Measurements from ENCODE around the gene TH.

Gene TH

GRCh38 chr11:2140411-2141400 is 30.9 kb downstream of the TH start:
- no peak overlapping the region for H3K4me3 ChIP-seq (ENCODE audit: insufficient read depth, low read depth, low read length, poor library complexity, severe bottlenecking)
- no peaks in the 10 kb centered on the region for H3K36me3 ChIP-seq (ENCODE audit: control insufficient read depth, insufficient read depth, low read length)
- peaks cover 32% of the 10 kb centered on the region for H3K4me1 ChIP-seq (ENCODE audit: control insufficient read depth, insufficient read depth, low read length, poor library complexity, severe bottlenecking)
- peaks cover 72% of the 10 kb centered on the region for H3K27me3 ChIP-seq (replicated peaks; ENCODE audit: control insufficient read depth, insufficient read depth, low read length, poor library complexity, severe bottlenecking)
- no peak overlapping the region for H3K27ac ChIP-seq (ENCODE audit: insufficient read depth, low read length, poor library complexity, severe bottlenecking)
- no peaks in the 10 kb centered on the region for H3K9me3 ChIP-seq (ENCODE audit: control insufficient read depth, low read length)
- DNase-seq: no peak

GRCh38 chr11:2139621-2140337 is 31.8 kb downstream of the TH start:
- peaks cover 68% of the 10 kb centered on the region for H3K27me3 ChIP-seq (replicated peaks; ENCODE audit: control insufficient read depth, insufficient read depth, low read length, poor library complexity, severe bottlenecking)
- H3K27ac ChIP-seq (ENCODE audit: insufficient read depth, low read length, poor library complexity, severe bottlenecking): no peak overlapping the region
- no peak overlapping the region for H3K4me3 ChIP-seq (ENCODE audit: insufficient read depth, low read depth, low read length, poor library complexity, severe bottlenecking)
- DNase-seq: no peak
- no peaks in the 10 kb centered on the region for H3K36me3 ChIP-seq (ENCODE audit: control insufficient read depth, insufficient read depth, low read length)
- H3K4me1 ChIP-seq (ENCODE audit: control insufficient read depth, insufficient read depth, low read length, poor library complexity, severe bottlenecking): peaks cover 32% of the 10 kb centered on the region
- no peaks in the 10 kb centered on the region for H3K9me3 ChIP-seq (ENCODE audit: control insufficient read depth, low read length)

GRCh38 chr11:2139123-2139521 is 32.5 kb downstream of the TH start, which contains the start of gene IGF2:
Gene IGF2, minus strand, starts transcription at chr11:2139389. Its CDS starts 3,866 bp downstream, at chr11:2135523.
- Histone ChIP-seq H3K27me3 (replicated peaks; ENCODE audit: control insufficient read depth, insufficient read depth, low read length, poor library complexity, severe bottlenecking) (peaks cover 68% of the 10 kb centered on the region), H3K4me1 (ENCODE audit: control insufficient read depth, insufficient read depth, low read length, poor library complexity, severe bottlenecking) (peaks cover 28% of the 10 kb centered on the region), H3K36me3 (ENCODE audit: control insufficient read depth, insufficient read depth, low read length) (no peaks in the 10 kb centered on the region), H3K27ac (ENCODE audit: insufficient read depth, low read length, poor library complexity, severe bottlenecking) (no peak within 1 kb of the TSS), H3K9me3 (ENCODE audit: control insufficient read depth, low read length) (no peaks in the 10 kb centered on the region), H3K4me3 (ENCODE audit: insufficient read depth, low read depth, low read length, poor library complexity, severe bottlenecking) (peak within 1 kb of the TSS; percentile 49)
- DNase-seq: no peak

DNA sequence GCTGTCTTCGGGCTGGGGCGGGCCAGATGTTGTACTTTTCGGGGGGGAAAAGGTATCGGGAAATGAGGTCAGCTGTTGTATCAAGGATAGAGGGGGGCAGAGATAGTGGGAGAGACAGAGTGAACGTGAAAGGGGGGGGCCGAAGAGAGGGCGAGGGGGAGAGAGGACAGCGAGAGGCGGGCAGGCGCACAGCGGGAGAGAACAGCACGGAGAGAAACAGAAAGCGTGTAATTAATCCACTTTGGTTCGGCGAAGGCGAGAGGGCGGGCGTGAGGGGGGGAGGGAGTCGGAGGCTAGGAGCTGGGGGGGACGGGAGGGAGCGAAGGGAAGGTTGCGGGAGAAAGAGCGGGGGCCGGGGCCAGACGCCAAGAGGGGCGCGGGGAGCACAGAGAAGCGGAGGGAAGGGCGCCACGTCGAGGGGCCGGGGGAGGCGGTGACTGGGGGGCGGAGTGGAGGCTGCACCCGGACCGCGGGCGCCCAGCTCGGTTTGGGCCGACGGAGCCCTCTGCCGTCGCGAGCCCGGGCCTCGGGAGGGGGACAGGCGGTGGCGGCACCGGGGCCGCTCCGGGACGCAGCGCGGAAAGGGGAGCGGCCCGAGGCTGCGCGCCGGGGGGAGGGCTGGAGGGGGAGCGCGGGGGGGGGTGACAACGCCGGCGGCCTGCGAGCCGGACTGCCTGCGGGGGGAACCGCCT is 33.0 kb downstream of the TH start:
- DNase-seq: no peak
- peaks cover 69% of the 10 kb centered on the region for H3K27me3 ChIP-seq (replicated peaks; ENCODE audit: control insufficient read depth, insufficient read depth, low read length, poor library complexity, severe bottlenecking)
- H3K4me1 ChIP-seq (ENCODE audit: control insufficient read depth, insufficient read depth, low read length, poor library complexity, severe bottlenecking): peaks cover 22% of the 10 kb centered on the region
- H3K9me3 ChIP-seq (ENCODE audit: control insufficient read depth, low read length): no peaks in the 10 kb centered on the region
- H3K4me3 ChIP-seq (ENCODE audit: insufficient read depth, low read depth, low read length, poor library complexity, severe bottlenecking): peak overlapping the region; percentile 49
- no peaks in the 10 kb centered on the region for H3K36me3 ChIP-seq (ENCODE audit: control insufficient read depth, insufficient read depth, low read length)
- no peak overlapping the region for H3K27ac ChIP-seq (ENCODE audit: insufficient read depth, low read length, poor library complexity, severe bottlenecking)

- Histone ChIP-seq H3K9me3 (ENCODE audit: control insufficient read depth, low read length) (no peaks in the 10 kb centered on the region), H3K27ac (ENCODE audit: insufficient read depth, low read length, poor library complexity, severe bottlenecking) (no peak overlapping the region), H3K4me1 (ENCODE audit: control insufficient read depth, insufficient read depth, low read length, poor library complexity, severe bottlenecking) (peaks cover 21% of the 10 kb centered on the region), H3K36me3 (ENCODE audit: control insufficient read depth, insufficient read depth, low read length) (no peaks in the 10 kb centered on the region), H3K4me3 (ENCODE audit: insufficient read depth, low read depth, low read length, poor library complexity, severe bottlenecking) (peak overlapping the region; percentile 49), H3K27me3 (replicated peaks; ENCODE audit: control insufficient read depth, insufficient read depth, low read length, poor library complexity, severe bottlenecking) (peaks cover 69% of the 10 kb centered on the region)
- no peak for DNase-seq
Measured at GRCh38 chr11:2138068-2138430, 33.6 kb downstream of the TH start.

- no peak overlapping the region for H3K4me3 ChIP-seq (ENCODE audit: insufficient read depth, low read depth, low read length, poor library complexity, severe bottlenecking)
- H3K4me1 ChIP-seq (ENCODE audit: control insufficient read depth, insufficient read depth, low read length, poor library complexity, severe bottlenecking): peaks cover 21% of the 10 kb centered on the region
- H3K9me3 ChIP-seq (ENCODE audit: control insufficient read depth, low read length): no peaks in the 10 kb centered on the region
- H3K27me3 ChIP-seq (replicated peaks; ENCODE audit: control insufficient read depth, insufficient read depth, low read length, poor library complexity, severe bottlenecking): peaks cover 66% of the 10 kb centered on the region
- no peak overlapping the region for H3K27ac ChIP-seq (ENCODE audit: insufficient read depth, low read length, poor library complexity, severe bottlenecking)
- DNase-seq: no peak
- no peaks in the 10 kb centered on the region for H3K36me3 ChIP-seq (ENCODE audit: control insufficient read depth, insufficient read depth, low read length)
Measured at GRCh38 chr11:2137202-2138067, 34.2 kb downstream of the TH start.

- DNase-seq: no peak
- Histone ChIP-seq H3K27me3 (replicated peaks; ENCODE audit: control insufficient read depth, insufficient read depth, low read length, poor library complexity, severe bottlenecking) (peaks cover 61% of the 10 kb centered on the region), H3K4me3 (ENCODE audit: insufficient read depth, low read depth, low read length, poor library complexity, severe bottlenecking) (no peak overlapping the region), H3K4me1 (ENCODE audit: control insufficient read depth, insufficient read depth, low read length, poor library complexity, severe bottlenecking) (peaks cover 21% of the 10 kb centered on the region), H3K36me3 (ENCODE audit: control insufficient read depth, insufficient read depth, low read length) (no peaks in the 10 kb centered on the region), H3K27ac (ENCODE audit: insufficient read depth, low read length, poor library complexity, severe bottlenecking) (no peak overlapping the region), H3K9me3 (ENCODE audit: control insufficient read depth, low read length) (no peaks in the 10 kb centered on the region)
Measured at GRCh38 chr11:2136952-2137201, 34.7 kb downstream of the TH start.

DNA sequence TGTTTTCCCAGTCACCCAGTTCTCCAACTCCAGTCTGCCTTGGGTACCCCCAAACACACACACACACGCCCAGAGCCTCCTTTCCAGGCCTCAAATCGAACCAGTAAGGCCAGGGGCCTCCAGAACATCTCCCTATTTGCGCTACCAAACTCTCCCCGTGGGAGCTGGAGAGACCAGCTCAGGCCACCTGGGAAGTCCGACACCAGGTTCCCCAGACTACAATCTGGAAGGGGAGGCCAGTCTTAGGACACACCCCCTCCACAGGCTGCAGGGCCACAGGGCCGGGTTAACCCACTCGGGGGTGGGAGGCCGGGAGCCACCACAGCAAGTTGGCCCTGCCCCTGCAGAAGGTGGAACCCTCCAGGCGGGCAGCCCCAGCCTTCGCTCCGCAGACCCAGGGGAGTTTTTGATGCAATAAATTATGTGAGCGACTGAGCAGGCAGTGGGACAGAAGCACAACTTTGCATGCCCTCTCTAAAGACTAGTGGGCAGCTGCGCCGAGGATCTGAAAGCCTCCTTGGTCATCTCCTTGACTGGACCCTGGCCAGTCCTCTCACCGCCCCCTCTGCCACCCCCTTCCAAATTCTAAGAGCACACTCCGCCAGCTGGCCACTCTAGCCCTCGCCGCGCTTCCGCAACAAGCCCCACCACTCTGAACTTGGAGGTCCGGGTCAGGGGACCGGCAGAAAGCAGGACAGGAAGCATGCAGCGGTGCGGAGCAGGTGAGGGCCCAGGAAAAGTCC is 35.2 kb downstream of the TH start:
- Histone ChIP-seq H3K9me3 (ENCODE audit: control insufficient read depth, low read length) (no peaks in the 10 kb centered on the region), H3K36me3 (ENCODE audit: control insufficient read depth, insufficient read depth, low read length) (no peaks in the 10 kb centered on the region), H3K27me3 (replicated peaks; ENCODE audit: control insufficient read depth, insufficient read depth, low read length, poor library complexity, severe bottlenecking) (peaks cover 59% of the 10 kb centered on the region), H3K27ac (ENCODE audit: insufficient read depth, low read length, poor library complexity, severe bottlenecking) (no peak overlapping the region), H3K4me3 (ENCODE audit: insufficient read depth, low read depth, low read length, poor library complexity, severe bottlenecking) (no peak overlapping the region), H3K4me1 (ENCODE audit: control insufficient read depth, insufficient read depth, low read length, poor library complexity, severe bottlenecking) (peaks cover 21% of the 10 kb centered on the region)
- DNase-seq: no peak

DNA sequence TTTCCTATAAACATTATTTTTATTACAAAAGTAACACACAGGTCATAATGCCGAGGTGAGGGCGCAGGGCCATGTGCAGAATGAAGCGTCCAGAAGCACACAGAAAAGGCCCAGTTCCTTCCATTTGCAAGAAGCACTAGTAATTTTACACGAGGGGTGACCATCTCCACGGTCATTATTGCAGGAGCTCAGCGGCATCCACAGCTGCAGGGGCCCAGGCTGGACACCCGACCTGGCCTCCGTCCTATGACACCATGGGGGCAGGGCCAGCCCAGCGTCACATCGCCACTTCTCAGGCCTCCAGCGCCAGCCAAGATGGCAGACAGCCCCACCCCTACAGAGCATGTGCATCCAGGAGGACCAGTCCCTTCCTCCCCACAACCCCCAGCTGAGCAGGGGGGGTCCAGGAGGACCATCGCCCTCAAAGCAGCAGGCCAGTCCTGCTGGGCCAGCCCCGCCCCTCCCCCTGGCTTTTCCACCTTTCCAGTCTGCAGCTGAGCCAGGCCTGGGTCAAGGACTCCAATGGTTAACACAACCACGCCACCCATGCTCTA is 35.9 kb downstream of the TH start:
- Histone ChIP-seq H3K4me1 (ENCODE audit: control insufficient read depth, insufficient read depth, low read length, poor library complexity, severe bottlenecking) (peaks cover 21% of the 10 kb centered on the region), H3K4me3 (ENCODE audit: insufficient read depth, low read depth, low read length, poor library complexity, severe bottlenecking) (no peak overlapping the region)

More for the DNA sequence above, 35.9 kb downstream of the TH start:
- no peak for DNase-seq
- Histone ChIP-seq H3K27me3 (replicated peaks; ENCODE audit: control insufficient read depth, insufficient read depth, low read length, poor library complexity, severe bottlenecking) (peaks cover 53% of the 10 kb centered on the region), H3K9me3 (ENCODE audit: control insufficient read depth, low read length) (no peaks in the 10 kb centered on the region), H3K27ac (ENCODE audit: insufficient read depth, low read length, poor library complexity, severe bottlenecking) (no peak overlapping the region), H3K36me3 (ENCODE audit: control insufficient read depth, insufficient read depth, low read length) (no peaks in the 10 kb centered on the region)

All from effector memory CD4-positive, alpha-beta T cell (primary cell).